Activated CD8-positive, alpha-beta memory T cell treated with anti-CD3 and anti-CD28 coated beads, Interleukin-2, amount 50 U/mL, for 48 hours (primary cell): ENCODE results near the gene USP32.
"Not testable (repeated sequence)": the region's sequence is repeated elsewhere in the genome, so short reads cannot be mapped to it uniquely, and the experiment has no call there.

Source experiments
- DNase-seq: peaks from one replicate; pipeline ENCODE4 v3.0.0-alpha.2; 2020

The USP32 gene

GRCh38 chr17:60223456-60223855 lies 168.5 kb downstream of the USP32 start:
- DNase-seq: no peak

DNA sequence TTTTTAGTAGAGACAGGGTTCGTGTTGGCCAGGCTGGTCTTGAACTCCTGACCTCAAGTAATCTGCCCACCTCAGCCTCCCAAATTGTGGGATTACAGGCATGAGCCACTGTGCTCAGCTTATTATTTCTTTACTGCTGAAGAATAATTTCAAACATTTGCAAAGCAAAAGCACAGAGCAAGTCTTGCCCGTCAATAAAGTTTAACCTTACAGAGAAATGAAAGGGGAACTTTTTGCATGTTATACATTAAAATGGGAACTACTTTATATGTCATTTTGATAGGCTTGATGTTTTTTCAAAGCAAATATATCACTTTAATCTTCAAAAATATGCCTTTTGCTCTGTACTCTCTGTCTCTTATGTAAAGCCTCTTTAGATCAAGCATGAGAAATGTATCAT lies 173.2 kb downstream of the USP32 start:
- DNase-seq: not testable (repeated sequence)

- DNase-seq: not testable (repeated sequence)
Observed at GRCh38 chr17:60215895-60216294, 176.0 kb downstream of the USP32 start.

GRCh38 chr17:60211282-60211681 lies 180.7 kb downstream of the USP32 start:
- DNase-seq: not testable (repeated sequence)

- DNase-seq: not testable (repeated sequence)
Observed at GRCh38 chr17:60208302-60208701, 183.6 kb downstream of the USP32 start.

DNA sequence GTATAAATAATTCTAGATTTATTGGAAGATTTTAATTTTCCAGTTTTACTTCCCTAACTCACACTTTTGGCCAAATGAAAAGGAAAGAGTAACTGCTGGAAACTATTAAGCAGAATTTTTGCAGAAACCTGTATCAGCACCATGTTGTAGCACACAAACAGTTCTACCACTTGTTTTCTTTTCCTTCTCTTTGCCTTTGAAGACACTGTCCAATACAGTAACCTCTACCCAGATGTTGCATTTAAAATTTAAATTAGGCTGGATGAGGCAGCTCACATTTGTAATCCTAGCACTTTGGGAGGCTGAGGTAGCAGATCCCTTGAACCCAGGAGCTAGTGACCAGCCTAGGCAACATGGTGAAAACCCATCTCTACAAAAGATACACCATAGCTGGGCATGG lies 186.2 kb downstream of the USP32 start:
- not testable (repeated sequence) for DNase-seq

- not testable (repeated sequence) for DNase-seq
Observed at GRCh38 chr17:60198630-60199029, 193.3 kb downstream of the USP32 start.

DNA sequence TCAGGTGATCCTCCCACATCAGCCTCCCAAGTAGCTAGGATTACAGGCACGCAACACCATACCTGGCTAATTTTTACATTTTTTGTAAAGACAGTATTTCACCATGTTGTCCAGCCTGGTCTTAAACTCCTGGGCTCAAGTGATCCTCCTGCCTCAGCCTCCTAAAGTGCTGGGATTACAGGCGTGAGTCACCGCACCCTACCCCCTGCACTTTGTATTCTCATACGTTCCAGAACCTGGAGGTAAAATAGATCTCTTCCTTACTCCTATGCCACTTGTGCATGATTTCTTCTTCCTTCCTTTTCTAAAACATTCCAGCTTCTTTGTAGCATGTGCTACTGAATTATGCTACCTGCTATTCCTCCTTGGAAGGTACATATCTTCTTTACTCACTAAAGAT lies 197.8 kb downstream of the USP32 start:
- not testable (repeated sequence) for DNase-seq

DNA sequence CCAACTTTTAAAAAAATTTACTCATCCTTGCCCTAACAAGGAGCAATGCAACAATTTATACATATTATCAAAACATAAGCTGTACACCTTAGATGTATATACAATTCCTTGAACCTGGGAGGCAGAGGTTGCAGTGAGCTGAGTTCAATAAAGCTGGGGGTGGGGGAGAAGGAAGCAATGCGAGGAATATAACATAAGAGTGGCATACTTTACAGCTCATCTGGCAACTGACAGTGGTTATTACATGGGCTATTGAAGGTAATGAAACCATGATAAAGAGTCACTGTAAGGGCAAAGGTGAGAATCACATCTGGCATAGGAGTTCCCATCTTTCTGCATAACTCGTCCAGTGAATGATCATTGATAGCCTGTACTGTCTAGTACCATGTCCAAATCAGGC lies 198.5 kb downstream of the USP32 start:
- no peak for DNase-seq

GRCh38 chr17:60193032-60193431 lies 198.9 kb downstream of the USP32 start:
- not testable (repeated sequence) for DNase-seq

- DNase-seq: not testable (repeated sequence)
Observed at GRCh38 chr17:60190032-60190431, 201.9 kb downstream of the USP32 start.

DNA sequence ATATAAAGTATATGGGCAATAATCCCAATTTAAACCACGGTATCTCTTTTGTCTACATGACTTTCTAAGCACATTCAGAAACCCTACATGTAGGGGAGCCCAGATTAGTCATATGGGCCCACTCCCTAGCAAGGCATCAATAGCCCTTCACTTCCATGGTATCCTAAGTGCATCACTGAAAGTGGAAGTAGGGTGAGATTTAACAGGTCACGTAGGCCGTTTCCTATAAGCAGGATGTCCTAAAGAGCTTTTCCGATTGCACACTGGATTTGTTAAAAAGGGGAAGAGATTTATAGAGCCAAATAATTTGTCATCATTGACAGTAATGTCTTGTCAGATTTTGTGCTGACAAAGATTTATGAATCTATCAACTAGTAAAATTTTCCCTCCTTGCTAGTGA lies 203.2 kb downstream of the USP32 start:
- no peak for DNase-seq

- not testable (repeated sequence) for DNase-seq
Observed at GRCh38 chr17:60186846-60187745, 204.8 kb downstream of the USP32 start.

- not testable (repeated sequence) for DNase-seq
Observed at GRCh38 chr17:60186372-60186771, 205.6 kb downstream of the USP32 start.

DNA sequence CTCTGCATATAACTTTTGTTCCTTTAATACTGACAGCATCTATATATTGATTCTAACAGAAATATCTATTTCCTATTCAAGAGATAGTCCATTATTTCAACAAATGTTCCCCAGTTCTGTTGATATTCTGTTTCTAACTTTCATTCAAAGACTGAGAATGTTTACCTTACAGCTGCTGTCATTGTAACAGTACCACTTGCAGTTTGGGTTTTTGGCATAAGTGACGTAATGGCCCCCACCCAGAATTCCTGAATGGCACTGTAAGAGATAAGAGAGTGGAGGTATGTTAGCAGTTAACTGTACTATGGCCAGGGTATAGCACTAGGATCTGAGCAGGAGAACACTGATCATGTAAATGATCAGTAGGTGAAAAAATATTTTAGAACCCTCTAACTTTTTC lies 211.6 kb downstream of the USP32 start:
- not testable (repeated sequence) for DNase-seq

DNA sequence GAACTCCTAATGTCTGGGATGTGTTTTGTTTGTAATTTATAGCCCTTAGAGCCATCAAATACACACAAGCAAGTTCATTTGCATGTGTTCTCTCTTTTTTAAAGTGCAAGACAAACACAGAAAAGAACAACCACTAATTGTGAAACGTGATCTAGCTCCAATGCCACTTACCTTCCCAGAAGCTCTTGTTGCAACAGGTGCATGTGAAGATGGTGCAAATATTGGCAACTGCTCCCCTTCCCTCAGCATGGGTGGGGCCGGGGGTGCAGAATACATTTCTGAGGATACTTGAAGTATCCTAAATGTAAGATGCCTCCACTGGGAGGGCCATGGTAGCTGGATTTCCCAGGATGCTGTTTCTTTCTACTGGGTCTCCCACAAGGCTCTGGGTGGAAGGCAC lies 213.8 kb downstream of the USP32 start:
- not testable (repeated sequence) for DNase-seq

DNA sequence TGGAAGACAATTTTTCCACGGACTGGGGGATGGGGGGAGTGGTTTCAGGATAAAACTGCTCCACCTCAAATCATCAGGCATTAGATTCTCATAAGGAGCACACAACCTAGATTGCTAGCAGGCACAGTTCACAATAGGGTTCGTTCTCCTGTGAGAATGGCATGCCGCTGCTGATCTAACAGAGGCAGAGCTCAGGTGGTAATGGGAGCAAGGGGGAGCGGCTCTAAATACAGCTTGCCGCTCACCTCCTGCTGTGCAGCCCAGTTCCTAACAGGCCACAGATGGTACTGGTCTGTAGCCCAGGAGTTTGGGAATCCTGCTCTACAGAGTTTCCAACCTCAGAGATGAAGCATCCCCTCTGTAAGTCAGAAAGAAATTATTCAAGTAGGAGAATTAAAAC lies 215.2 kb downstream of the USP32 start:
- DNase-seq: not testable (repeated sequence)

- not testable (repeated sequence) for DNase-seq
Observed at GRCh38 chr17:60174767-60175166, 217.2 kb downstream of the USP32 start.

DNA sequence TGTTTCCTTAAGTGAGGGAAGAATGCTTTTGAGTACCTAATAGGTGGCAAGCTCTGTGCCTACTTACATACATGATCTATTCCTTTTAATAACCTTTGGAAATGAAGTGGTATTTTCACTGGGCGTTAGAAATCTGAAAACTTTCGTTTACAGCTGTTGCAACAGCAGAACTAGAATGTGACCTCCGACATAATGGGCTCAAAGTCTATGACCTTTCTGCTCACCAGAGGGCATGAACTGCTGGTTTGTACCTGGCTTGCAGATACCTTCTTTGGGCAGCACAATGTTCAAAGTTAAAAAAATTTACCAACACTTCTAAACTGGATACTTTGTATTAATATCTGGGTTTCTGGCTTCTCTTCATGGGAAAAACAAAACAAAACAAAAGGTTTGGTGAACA lies 217.9 kb downstream of the USP32 start:
- no peak for DNase-seq

DNA sequence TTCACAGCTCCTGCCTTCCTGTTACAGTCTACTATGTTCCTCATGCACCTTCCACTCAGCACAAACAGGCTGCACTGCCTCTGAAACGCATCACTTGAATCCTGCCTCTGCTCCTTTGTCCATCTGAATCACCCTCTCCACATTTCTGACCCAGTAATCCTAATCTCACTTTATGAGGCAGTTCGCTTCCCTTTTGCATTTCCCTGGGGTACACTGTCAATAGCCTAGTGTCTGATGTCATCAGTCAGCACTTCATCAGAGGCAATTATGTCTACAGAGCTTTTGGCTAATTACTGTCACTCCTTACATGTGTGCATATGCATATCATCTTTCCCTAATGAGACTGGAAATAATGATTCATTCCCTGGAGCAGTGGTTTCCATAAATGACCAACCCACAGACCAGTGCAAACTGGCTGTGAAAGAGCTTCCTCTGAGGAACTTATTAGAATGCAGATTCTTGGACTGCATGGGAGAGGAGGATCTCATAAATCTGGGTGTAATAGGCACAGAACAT lies 218.6 kb downstream of the USP32 start:
- no peak for DNase-seq

GRCh38 chr17:60171753-60172079 lies 220.2 kb downstream of the USP32 start:
- DNase-seq: peak; percentile 17

DNA sequence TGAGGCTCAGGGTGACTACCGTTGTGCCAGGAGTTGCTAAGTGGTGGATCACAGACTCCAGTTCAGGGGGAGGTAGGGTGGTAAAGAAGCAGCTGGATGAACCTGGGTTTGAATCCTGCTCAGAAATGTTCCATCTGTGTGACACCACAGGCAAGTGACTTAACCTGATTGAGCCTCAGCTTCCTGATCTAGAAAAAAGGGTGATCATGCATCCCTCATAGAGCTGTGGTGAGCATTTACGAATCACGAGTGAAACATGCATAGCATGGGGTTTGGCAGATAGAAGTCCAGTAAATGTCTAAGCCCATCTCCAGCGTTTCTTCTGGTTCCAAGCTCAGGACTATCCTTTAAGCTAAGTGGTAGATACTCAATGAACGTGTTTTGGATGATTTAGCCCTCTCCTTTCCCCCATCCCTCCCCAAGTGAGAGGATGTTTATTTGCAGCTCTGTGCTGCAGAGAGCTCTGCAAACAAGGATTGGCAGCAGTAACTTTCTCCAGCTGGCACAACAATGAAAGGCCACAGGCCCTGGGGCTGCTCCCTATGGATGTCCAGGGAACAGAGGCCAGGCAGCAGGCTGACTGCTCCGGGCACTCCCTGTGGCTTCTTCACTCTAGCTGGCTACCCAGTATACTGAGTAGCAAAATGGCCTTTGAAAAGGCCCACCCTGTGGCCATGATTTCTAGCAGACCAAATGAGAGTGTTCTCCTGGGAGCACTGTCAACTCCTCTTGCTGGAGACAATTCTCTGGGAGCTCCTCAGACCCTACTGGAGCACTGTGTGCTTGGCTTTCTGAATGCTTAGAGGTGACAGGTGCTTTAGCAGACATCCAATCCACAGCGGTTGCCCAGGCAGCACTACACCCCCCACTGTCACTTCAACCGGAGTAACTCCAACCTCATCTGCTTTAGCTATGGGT lies 220.8 kb downstream of the USP32 start:
- DNase-seq: peak; percentile 34
